GM12878 (cell line): ENCODE results near the gene GBGT1.
"Not testable (repeated sequence)": the region's sequence is repeated elsewhere in the genome, so short reads cannot be mapped to it uniquely, and the experiment has no call there.

Experiments used
- CTCF ChIP-seq, 3 experiments: IDR thresholded peaks in 2 of 3; conservative IDR thresholded peaks in 1 of 3; 2 replicates each; pipeline ENCODE4 v1.5.1; 2011; ENCODE audit warnings: low read depth in 3 of 3, low read length in 3 of 3, mild to moderate bottlenecking in 3 of 3, control low read depth in 2 of 3, moderate library complexity in 2 of 3, inconsistent platforms in 1 of 3, mixed read lengths in 1 of 3; ENCODE audit not compliant: control insufficient read depth in 2 of 3, insufficient read depth in 1 of 3; ENCODE audit errors: extremely low read depth in 1 of 3
- E4F1 ChIP-seq: fragments of 450-650 bp; IDR thresholded peaks from 2 replicates; pipeline ENCODE4 v1.6.1; 2018; ENCODE audit warnings: borderline replicate concordance, mild to moderate bottlenecking; ENCODE audit not compliant: partially characterized antibody
- POLR2A ChIP-seq: IDR thresholded peaks from 2 replicates; pipeline ENCODE4 v1.6.1; 2011; ENCODE audit warnings: low read depth, mild to moderate bottlenecking, low read length

- not testable (repeated sequence) for TF ChIP-seq POLR2A; CTCF (IDR thresholded peaks at IDR 0.05 in 2 of 3, conservative IDR thresholded peaks at IDR 0.05 in 1 of 3; ENCODE audit: control insufficient read depth in 2 of 3, extremely low read depth in 1 of 3, insufficient read depth in 1 of 3, low read depth in 3 of 3, low read length in 3 of 3); E4F1
Measured at GRCh38 chr9:133208880-133209300, 45.2 kb upstream of the GBGT1 start, which contains the start of gene OBP2B.
